GM18526 (cell line): Measurements from ENCODE around the gene TMEM120A.

Experiments used
- POLR2A ChIP-seq: IDR thresholded peaks from 3 replicates; pipeline ENCODE4 v1.6.1; 2011; ENCODE audit not compliant: insufficient read length; ENCODE audit errors: extremely low read depth

Gene TMEM120A

DNA sequence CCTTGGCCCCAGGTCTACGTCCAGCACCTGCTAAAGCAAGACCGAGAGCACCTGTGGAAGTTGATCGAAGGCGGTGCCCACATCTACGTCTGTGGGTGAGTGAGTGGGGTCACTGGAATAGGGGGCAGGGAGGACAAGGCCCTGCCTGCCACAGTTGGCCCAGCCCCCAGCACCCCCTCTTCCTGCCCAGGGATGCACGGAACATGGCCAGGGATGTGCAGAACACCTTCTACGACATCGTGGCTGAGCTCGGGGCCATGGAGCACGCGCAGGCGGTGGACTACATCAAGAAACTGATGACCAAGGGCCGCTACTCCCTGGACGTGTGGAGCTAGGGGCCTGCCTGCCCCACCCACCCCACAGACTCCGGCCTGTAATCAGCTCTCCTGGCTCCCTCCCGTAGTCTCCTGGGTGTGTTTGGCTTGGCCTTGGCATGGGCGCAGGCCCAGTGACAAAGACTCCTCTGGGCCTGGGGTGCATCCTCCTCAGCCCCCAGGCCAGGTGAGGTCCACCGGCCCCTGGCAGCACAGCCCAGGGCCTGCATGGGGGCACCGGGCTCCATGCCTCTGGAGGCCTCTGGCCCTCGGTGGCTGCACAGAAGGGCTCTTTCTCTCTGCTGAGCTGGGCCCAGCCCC is 8.1 kb downstream of the TMEM120A start:
- no peak for TF ChIP-seq POLR2A

DNA sequence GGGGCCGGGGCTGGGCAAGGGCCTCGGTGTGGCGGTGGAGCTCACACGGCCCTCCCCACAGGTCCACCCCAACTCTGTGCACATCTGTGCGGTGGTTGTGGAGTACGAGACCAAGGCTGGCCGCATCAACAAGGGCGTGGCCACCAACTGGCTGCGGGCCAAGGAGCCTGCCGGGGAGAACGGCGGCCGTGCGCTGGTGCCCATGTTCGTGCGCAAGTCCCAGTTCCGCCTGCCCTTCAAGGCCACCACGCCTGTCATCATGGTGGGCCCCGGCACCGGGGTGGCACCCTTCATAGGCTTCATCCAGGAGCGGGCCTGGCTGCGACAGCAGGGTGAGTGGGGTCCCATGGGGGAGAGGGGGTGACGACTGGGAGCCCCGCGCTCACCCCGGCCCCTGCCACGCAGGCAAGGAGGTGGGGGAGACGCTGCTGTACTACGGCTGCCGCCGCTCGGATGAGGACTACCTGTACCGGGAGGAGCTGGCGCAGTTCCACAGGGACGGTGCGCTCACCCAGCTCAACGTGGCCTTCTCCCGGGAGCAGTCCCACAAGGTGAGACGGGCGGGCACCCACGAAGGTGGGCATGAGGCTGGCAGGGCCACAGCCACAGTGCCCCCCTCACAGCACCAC is 8.8 kb downstream of the TMEM120A start:
- no peak for TF ChIP-seq POLR2A

DNA sequence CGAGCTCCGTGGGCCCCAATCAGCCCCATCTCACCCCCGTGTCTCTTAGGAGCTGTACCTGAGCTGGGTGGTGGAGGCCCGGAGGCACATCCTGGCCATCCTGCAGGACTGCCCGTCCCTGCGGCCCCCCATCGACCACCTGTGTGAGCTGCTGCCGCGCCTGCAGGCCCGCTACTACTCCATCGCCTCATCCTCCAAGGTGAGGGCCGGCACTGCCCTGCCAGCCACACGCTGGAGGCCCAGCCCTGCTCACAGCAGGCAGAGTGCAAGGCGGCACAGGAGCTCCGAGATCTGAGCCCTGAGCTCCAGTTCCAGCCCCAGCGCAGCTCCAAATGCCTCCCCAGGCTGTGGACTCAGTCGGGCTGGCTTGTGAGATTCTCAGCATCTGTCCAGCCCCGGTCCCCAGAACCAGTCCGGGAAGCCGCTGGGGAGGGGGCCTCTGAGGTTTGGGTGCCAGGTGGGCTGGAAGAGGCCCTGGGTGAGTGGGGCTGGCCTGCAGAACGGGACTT is 9.3 kb downstream of the TMEM120A start:
- no peak for TF ChIP-seq POLR2A

DNA sequence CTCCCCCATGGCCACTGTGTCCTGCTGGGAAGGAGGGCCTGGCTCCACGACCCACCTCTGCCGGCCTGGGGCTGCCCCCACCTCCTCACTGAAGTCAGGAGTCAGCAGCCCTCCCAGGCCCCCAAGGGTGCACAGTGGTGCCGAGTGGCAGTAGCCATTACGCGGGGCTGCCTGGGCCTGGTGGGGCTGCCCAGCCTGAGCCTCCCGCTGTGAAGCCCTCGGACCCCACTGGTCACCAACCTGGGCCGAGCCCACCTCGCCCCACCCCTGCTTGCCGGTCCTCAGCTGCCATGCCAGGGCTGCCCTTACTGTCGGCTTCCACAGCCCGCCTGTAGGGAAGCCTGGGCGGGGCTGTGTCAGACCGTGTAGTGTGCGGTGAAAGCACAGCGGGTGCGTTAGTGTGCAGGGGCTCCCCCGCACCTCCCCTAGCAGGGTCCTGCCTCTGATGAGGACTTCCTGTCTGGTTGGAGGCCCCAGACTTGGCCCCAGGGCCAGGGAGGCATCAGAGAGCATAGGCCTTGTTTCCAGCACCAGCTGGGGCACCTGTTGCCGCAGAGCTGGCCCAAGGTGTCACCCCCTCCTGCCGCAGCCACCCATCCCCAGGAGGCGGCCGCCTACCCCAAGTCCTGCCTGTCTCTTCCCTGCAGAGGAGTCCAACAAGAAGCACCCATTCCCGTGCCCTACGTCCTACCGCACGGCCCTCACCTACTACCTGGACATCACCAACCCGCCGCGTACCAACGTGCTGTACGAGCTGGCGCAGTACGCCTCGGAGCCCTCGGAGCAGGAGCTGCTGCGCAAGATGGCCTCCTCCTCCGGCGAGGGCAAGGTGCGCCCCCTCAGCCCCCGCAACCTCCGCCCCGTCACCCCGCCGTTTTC is 10.0 kb downstream of the TMEM120A start:
- TF ChIP-seq POLR2A = no peak

DNA sequence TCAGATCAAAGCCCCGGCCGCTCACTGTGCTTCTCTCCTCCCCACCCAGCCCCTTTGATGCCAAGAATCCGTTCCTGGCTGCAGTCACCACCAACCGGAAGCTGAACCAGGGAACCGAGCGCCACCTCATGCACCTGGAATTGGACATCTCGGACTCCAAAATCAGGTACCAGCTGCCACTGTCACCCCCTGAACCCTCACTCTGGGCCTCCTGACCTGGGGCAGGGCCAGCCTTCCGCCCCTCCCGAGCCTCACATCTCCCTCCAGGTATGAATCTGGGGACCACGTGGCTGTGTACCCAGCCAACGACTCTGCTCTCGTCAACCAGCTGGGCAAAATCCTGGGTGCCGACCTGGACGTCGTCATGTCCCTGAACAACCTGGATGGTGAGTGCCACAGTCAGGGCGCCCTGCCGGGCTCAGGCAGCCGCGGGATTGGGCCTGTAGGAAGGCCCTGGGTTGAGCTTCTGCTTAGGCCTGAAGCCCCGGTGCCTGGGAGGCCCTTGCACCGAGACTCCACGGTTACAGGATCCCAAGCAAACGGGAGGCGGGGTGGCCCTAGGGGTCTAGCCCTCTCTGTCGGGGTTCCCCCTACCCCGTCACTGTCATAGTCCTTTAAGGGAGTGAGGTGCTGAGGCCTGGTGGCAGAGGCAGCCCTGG is 10.8 kb downstream of the TMEM120A start:
- no peak for TF ChIP-seq POLR2A

DNA sequence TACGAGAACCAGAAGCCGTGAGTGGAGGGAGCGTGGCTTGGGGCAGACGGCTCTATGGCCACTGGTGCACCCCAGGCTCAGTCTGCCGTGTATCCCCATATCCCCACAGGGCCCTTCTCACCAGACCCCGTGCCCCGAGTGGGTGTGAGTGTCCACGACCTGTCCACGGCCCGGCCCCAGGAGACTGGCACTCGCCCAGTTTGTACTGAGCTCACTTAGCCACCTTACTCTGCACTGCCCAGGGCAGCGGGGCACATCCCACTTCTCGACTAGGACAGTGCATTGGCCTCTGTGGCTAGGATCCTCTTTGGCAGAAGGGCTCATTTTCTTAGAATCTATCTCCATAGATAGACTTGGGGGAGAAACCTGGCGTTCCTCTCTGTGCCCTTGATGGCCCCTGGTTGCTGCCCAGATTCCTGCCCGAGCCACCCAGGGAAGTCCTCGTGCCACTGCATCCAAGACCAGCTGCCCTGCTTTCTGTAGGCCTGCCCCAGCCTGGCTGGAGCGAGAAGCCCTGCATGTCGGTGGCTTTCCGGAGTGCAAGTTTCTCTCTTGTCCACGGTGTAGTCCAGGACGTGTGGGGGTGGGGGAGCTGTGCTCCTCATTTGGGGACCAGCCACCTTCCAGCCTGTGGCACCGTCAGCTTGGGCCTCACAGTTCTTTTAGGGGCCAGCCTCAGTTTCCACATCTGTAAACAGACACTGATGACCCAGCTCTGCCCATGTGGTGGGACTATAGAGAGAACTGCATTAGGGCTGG is 11.9 kb downstream of the TMEM120A start:
- TF ChIP-seq POLR2A = no peak

DNA sequence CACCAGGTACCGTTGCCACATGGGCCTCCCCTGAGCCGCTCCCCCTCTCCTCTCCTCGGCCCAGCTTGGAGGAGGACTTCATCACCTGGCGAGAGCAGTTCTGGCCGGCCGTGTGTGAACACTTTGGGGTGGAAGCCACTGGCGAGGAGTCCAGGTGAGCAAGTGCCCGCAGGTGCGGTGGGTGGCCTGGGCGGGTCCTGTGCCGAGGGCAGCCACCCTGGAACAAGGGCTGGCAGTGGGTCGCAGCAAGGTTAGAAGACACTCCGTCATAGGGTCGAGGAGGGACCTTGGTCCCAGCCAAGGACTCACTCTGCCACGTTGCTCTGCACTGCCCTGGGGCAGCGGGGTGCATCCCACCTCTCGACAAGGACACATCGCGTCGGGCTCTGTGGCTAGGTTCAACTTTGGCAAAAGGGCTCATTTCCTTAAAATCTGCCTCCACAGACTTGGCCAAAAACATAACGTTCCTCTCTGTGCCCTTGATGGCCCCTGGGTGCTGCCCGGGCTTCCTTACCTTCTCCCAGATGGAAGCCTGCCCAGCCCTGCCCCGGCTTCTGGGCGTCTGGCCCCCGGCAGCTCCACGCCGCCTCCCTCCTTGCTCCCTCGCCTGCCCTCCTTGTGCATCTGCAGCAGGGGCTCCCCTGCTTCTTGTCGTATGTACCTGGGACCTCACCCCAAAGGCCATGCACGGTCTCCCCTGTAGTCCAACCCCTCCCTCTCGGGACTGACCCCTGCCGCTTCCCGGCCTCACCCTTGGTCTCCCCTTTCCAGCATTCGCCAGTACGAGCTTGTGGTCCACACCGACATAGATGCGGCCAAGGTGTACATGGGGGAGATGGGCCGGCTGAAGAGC is 12.7 kb downstream of the TMEM120A start:
- TF ChIP-seq POLR2A = no peak

DNA sequence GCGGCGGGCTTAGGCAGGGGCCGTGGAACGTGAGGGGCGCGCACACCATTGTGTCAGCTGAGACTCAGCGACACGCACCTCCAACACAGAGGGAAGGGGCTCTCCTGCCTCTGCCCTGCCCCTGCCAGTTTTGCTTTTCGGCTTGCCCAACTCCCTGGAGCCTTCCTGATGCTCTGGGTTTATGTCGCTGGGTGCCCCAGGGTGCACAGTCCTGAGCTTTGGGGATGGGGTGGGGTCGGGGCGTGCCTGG is 13.3 kb downstream of the TMEM120A start:
- no peak for TF ChIP-seq POLR2A

DNA sequence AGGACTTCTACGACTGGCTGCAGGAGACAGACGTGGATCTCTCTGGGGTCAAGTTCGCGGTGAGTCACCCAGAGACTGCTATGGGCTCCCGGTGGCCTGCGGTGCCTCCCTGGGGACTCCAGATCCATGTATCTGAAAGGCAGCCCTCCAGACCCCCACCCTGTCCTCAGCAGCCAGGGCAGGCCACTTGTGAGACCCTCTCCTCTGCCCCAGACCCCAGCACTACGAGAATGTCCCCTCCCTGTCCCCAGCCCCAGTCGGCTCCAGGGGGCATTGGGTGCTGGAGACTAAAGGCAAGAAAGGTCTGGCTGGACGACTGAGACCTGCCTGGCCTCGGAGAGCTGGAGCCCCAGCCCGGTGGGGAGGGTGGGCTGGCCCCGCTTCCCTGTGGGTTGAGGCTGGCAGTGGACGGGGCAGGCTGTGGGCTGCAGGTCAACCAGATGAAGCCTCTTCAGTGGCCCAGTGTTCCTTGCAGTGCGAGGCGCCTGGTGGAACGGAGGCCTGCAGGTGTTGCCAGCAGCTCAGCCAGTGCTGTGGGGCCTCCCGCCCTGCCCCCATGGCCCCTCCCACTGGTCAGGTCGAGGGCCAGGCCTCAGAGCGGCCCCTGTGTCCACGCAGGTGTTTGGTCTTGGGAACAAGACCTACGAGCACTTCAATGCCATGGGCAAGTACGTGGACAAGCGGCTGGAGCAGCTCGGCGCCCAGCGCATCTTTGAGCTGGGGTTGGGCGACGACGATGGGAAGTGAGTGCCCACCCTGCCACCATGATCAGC is 13.8 kb downstream of the TMEM120A start:
- TF ChIP-seq POLR2A = no peak

DNA sequence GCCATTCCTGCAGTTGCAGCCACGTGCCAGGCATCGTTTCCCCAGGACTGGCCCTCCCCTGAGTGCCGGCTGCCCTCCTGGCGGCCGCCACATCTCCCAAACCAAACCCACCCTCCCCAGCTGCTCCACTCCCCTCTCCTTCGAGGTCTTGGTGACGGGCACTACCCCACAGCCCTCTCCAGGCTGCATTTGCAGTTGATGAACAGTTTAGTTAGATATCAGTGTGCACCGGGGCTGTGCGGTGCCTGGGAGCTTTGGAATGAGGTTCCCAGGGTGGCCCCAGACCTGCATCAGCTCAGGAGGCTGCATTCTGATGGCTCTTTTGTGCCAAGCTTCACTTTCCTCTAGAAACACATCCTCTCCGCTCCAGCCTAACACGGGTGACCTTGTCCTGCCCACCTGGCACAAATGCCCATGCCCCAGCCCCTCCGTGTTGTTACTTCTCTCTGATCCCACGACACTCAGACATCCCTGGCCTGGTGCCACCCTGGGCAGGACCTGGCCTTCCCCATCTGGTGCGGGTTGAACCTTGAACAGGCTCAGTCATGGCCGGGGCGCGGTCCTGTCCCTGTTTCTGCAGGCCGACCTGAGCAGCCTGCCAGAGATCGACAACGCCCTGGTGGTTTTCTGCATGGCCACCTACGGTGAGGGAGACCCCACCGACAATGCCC is 14.5 kb downstream of the TMEM120A start:
- no peak for TF ChIP-seq POLR2A

DNA sequence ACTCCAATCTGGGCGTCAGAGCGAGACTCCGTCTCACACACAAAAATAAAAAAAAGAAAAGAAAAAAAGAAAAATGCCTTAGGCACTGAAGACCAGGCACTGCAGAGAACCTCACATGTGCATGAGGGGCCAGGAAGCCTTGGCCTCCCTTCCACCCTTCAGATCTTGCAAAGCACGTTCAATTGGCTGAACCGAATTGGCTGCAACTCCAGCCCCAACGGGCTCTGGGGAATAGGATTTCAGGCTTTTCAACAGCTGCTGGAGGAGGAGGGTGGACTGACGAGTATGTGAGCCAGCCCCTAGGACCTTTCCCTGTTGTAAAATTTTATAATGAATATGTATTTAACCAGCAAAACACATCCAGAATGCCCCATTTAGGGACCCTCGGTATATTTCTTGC is 16.7 kb downstream of the TMEM120A start:
- TF ChIP-seq POLR2A = no peak

DNA sequence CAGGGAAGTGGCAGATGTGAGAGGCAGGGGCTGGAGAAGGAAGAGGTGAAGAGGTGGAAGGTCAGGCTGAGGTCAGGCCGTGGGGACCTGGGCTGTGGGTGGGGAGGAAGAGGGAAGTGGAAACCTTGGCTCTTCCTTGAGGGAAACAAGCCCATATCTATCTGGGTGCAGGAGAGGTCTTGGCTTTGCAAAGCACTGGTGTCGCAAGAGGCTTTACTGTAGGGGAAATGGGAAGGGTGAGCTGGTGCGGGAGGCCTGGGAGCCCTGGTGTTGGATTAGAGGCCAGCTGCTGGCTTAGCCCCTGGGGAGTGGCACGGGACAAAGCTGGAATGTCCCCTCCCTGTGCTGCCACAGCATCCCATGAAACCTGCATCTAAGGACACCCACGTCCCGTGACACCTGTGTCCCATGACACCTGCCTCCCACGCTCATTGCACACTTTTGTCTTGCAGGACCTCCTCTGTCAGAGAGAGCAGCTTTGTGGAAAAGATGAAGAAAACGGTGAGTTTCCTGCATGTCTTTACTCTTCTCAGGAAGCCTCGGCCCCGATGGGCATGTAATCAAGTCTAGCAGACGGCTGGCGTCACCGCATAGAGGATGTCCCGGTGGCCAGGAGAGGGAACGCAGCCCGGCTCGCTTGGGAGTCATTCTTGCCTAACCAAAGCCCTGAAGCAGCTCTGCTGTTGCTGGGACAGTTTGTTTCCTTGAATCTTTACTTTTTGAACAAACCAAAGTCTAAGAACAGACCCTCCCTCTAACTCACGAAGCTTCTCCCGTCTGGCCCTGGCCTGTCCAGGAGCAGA is 22.2 kb downstream of the TMEM120A start:
- no peak for TF ChIP-seq POLR2A
